Middle frontal gyrus (tissue), 1 donor: ENCODE data around the gene APC2.
A peak's percentile ranks its signal among the peaks of the same experiment; 100 is the strongest.
"Not testable (repeated sequence)": the region's sequence is repeated elsewhere in the genome, so short reads cannot be mapped to it uniquely, and the experiment has no call there.

Experiments
- DNase-seq: peaks from one replicate; pipeline ENCODE4 v3.0.0-alpha.2; 2015; ENCODE audit warnings: low spot score; ENCODE audit errors: extremely low spot score

APC2 gene

GRCh38 chr19:1494115-1494815 lies 44.3 kb downstream of the APC2 start:
- no peak for DNase-seq

GRCh38 chr19:1495051-1495798 lies 45.3 kb downstream of the APC2 start:
- DNase-seq, result no peak

- DNase-seq, result no peak
Observed at GRCh38 chr19:1495799-1496713, 46.1 kb downstream of the APC2 start.

- DNase-seq, result no peak
Observed at GRCh38 chr19:1496714-1497577, 47.0 kb downstream of the APC2 start.

- no peak for DNase-seq
Observed at GRCh38 chr19:1497578-1498235, 47.8 kb downstream of the APC2 start.

- not testable (repeated sequence) for DNase-seq
Observed at GRCh38 chr19:1499231-1499630, 49.3 kb downstream of the APC2 start.

GRCh38 chr19:1501200-1501595 lies 51.3 kb downstream of the APC2 start:
- DNase-seq, result no peak

GRCh38 chr19:1502433-1503088 lies 52.6 kb downstream of the APC2 start:
- no peak for DNase-seq

- DNase-seq, result no peak
Observed at GRCh38 chr19:1503089-1503924, 53.4 kb downstream of the APC2 start.

GRCh38 chr19:1503925-1504773 lies 54.2 kb downstream of the APC2 start:
- DNase-seq, result no peak

GRCh38 chr19:1505012-1505411 lies 55.1 kb downstream of the APC2 start:
- no peak for DNase-seq

GRCh38 chr19:1505991-1506881 lies 56.3 kb downstream of the APC2 start:
- no peak for DNase-seq

- no peak for DNase-seq
Observed at GRCh38 chr19:1507192-1507660, 57.3 kb downstream of the APC2 start.

- DNase-seq, result peak; percentile 87
Observed at GRCh38 chr19:1507763-1508506, 58.0 kb downstream of the APC2 start.

- DNase-seq, result no peak
Observed at GRCh38 chr19:1508507-1508856, 58.6 kb downstream of the APC2 start.
